Neural progenitor cell (in vitro differentiated cells): Measurements from ENCODE around the gene SLC25A22. TPM values are rescaled to one million over a fixed set of nuclear protein-coding genes. Genes with fewer than 3 reads are reported as not detected.

ENCODE experiments used
- DNase-seq: peaks from one replicate; pipeline ENCODE4 v3.0.0-alpha.2; 2016; ENCODE audit warnings: low spot score
- H2AFZ ChIP-seq: fragments of 200-600 bp; sonication (generic); replicated peaks from 2 replicates; pipeline ENCODE4 v1.6.1; 2016; ENCODE audit warnings: antibody characterized with exemption
- H3F3A ChIP-seq: fragments of 200-600 bp; sonication (generic); 2 replicates; pipeline ENCODE4 v1.6.1; 2016; ENCODE audit warnings: antibody characterized with exemption, low read depth
- H3K27ac ChIP-seq: fragments of 200-600 bp; sonication (generic); 2 replicates; pipeline ENCODE4 v1.5.1; 2016; ENCODE audit warnings: mild to moderate bottlenecking
- H3K27me3 ChIP-seq: fragments of 200-600 bp; sonication (generic); 2 replicates; pipeline ENCODE4 v1.6.1; 2016; ENCODE audit warnings: mild to moderate bottlenecking, moderate library complexity
- H3K36me3 ChIP-seq: fragments of 200-600 bp; sonication (generic); 2 replicates; pipeline ENCODE4 v1.5.1; 2016
- H3K4me1 ChIP-seq: fragments of 200-600 bp; sonication (generic); 2 replicates; pipeline ENCODE4 v1.6.1; 2016; ENCODE audit warnings: mixed run types
- H3K4me2 ChIP-seq: fragments of 200-600 bp; sonication (generic); 2 replicates; pipeline ENCODE4 v1.6.1; 2016
- H3K4me3 ChIP-seq: fragments of 200-600 bp; sonication (generic); 2 replicates; pipeline ENCODE4 v1.5.1; 2016
- H3K79me2 ChIP-seq: fragments of 200-600 bp; sonication (generic); 2 replicates; pipeline ENCODE4 v1.6.1; 2016; ENCODE audit warnings: low read depth
- H3K9ac ChIP-seq: fragments of 200-600 bp; sonication (generic); 2 replicates; pipeline ENCODE4 v1.6.1; 2016
- H3K9me3 ChIP-seq: fragments of 200-600 bp; sonication (generic); 2 replicates; pipeline ENCODE4 v1.5.1; 2016; ENCODE audit warnings: low read depth
- H4K20me1 ChIP-seq: fragments of 200-600 bp; sonication (generic); 2 replicates; pipeline ENCODE4 v1.6.1; 2016; ENCODE audit warnings: low read depth
- H3K27ac Mint-ChIP-seq: 3 replicates; pipeline ENCODE4 v1.8.0; 2021; ENCODE audit warnings: mixed read lengths
- H3K27me3 Mint-ChIP-seq: 2 replicates; pipeline ENCODE4 v1.8.0; 2022; ENCODE audit warnings: low read depth, mild to moderate bottlenecking, inconsistent platforms, moderate library complexity, mixed read lengths; ENCODE audit not compliant: insufficient read depth
- H3K36me3 Mint-ChIP-seq: 3 replicates; pipeline ENCODE4 v1.8.0; 2021; ENCODE audit warnings: mixed read lengths
- H3K4me1 Mint-ChIP-seq: 3 replicates; pipeline ENCODE4 v1.8.0; 2021; ENCODE audit warnings: mixed read lengths
- H3K4me3 Mint-ChIP-seq: 3 replicates; pipeline ENCODE4 v1.8.0; 2021; ENCODE audit warnings: mild to moderate bottlenecking, moderate library complexity, mixed read lengths
- H3K9me3 Mint-ChIP-seq: 3 replicates; pipeline ENCODE4 v1.8.0; 2020; ENCODE audit warnings: mixed read lengths
- EZH2 ChIP-seq: fragments of 200-600 bp; sonication (generic); IDR thresholded peaks from 2 replicates; pipeline ENCODE4 v1.6.1; 2017; ENCODE audit warnings: antibody characterized with exemption, mild to moderate bottlenecking, moderate library complexity
- EZH2phosphoT487 ChIP-seq: fragments of 200-600 bp; sonication (generic); IDR thresholded peaks from 2 replicates; pipeline ENCODE4 v1.6.1; 2017; ENCODE audit warnings: antibody characterized with exemption
- total RNA-seq: library from RNA; depleted of rRNA; stranded (reverse); fragments of >200 nt; gene quantifications from 2 replicates; pipeline ENCODE4 v1.2.3, GENCODE V29; 2015; ENCODE audit warnings: low replicate concordance
- TF ChIP-seq, protein P1 (sequence below): fragments of 200-600 bp; sonication (generic); IDR thresholded peaks from 2 replicates; pipeline ENCODE4 v1.5.1; 2017; ENCODE audit warnings: antibody characterized with exemption, mild to moderate bottlenecking

SLC25A22 gene
- 11.0 and 38.4 TPM in 2 replicates for total RNA-seq

DNA sequence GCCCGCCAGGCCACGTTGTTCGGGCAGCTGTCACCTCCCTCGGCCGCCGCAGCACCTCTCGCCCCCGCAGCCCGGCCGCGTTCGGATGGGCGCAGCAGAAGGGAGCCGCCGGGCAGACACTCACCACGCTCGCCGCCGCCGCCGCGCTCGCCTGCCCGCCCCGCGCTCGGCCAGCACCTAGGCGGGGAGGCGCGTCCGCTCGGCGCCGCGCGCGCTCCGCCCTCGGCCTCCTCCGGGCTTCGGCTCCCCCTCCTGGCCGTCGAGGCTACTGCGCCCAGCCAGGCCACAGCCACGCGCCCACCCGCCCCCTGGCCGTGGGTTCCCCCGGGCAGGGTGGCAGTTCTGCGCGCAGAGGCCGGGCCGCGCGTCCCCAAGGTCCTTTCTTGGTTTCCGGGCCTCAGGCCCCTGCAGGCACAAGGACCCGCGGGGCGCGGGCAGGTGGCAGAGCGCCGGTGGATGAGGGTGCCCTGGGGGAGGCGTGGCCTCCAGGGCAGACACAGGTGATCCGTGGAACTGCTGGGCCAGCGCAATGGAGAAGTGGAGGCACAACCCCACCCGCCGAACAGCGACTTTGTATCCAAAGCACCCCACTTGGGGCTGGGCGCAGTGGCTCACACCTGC, at the start of gene SLC25A22:
SLC25A22 (minus strand) TSS at position 189 of the 621 bp plus-strand sequence. CDS start 3,275 bp downstream, outside the sequence.
- Histone ChIP-seq H3K79me2 (peaks cover 14% of the 10 kb centered on the region), H4K20me1 (peaks cover 31% of the 10 kb centered on the region), H3K4me3 (peak within 1 kb of the TSS; percentile 78), H2AFZ (no peak within 1 kb of the TSS), H3K4me2 (peak within 1 kb of the TSS; percentile 79), H3K27ac (no peak within 1 kb of the TSS), H3K4me1 (peaks cover 13% of the 10 kb centered on the region), H3F3A (peaks cover 9% of the 10 kb centered on the region), H3K9ac (peak within 1 kb of the TSS; percentile 47), H3K27me3 (no peaks in the 10 kb centered on the region), H3K9me3 (no peaks in the 10 kb centered on the region), H3K36me3 (no peaks in the 10 kb centered on the region)
- no peaks in the 10 kb centered on the region for H3K36me3 Mint-ChIP-seq
- no peaks in the 10 kb centered on the region for H3K9me3 Mint-ChIP-seq
- TF ChIP-seq, protein P1, sequence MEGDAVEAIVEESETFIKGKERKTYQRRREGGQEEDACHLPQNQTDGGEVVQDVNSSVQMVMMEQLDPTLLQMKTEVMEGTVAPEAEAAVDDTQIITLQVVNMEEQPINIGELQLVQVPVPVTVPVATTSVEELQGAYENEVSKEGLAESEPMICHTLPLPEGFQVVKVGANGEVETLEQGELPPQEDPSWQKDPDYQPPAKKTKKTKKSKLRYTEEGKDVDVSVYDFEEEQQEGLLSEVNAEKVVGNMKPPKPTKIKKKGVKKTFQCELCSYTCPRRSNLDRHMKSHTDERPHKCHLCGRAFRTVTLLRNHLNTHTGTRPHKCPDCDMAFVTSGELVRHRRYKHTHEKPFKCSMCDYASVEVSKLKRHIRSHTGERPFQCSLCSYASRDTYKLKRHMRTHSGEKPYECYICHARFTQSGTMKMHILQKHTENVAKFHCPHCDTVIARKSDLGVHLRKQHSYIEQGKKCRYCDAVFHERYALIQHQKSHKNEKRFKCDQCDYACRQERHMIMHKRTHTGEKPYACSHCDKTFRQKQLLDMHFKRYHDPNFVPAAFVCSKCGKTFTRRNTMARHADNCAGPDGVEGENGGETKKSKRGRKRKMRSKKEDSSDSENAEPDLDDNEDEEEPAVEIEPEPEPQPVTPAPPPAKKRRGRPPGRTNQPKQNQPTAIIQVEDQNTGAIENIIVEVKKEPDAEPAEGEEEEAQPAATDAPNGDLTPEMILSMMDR, result peak; percentile 75
- TF ChIP-seq EZH2phosphoT487, result no peak
- TF ChIP-seq EZH2, result no peak
- H3K27me3 Mint-ChIP-seq, result peaks cover 4% of the 10 kb centered on the region
- H3K4me3 Mint-ChIP-seq, result peak within 1 kb of the TSS; percentile 93
- peak; percentile 93 for DNase-seq
- H3K27ac Mint-ChIP-seq, result no peak within 1 kb of the TSS
- peaks cover 14% of the 10 kb centered on the region for H3K4me1 Mint-ChIP-seq

DNA sequence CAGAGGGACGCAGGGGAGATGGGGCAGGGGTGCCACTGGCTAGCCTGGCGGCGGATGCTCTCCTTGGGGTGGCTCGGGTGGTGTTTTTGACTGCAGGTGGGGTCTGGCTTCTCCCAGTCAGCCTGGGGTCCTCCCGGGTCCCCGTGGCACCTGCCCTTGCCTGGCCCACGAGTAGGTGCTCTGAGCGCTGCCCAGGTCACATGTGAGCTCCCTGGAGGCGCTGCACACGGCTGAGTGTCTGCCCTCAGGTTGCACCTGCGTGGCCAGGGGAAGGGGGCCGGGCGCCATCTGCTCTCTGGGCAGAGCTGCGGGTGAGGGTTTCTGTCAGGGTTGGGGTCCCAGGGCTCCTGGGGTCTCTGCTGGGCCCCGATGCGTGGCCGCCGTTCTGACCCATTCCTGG, 49.8 kb upstream of the SLC25A22 start:
- H3K36me3 Mint-ChIP-seq, result no peaks in the 10 kb centered on the region
- no peak overlapping the region for H3K4me2 ChIP-seq
- no peak overlapping the region for H2AFZ ChIP-seq
- no peak overlapping the region for H3K4me3 Mint-ChIP-seq
- H3K79me2 ChIP-seq, result peaks cover 9% of the 10 kb centered on the region
- no peaks in the 10 kb centered on the region for H3K9me3 ChIP-seq
- H3K4me1 Mint-ChIP-seq, result peaks cover 32% of the 10 kb centered on the region
- H3K9ac ChIP-seq, result no peak overlapping the region
- H3K27me3 ChIP-seq, result peaks cover 38% of the 10 kb centered on the region
- peaks cover 49% of the 10 kb centered on the region for H3K4me1 ChIP-seq
- TF ChIP-seq, protein P1, result no peak
- no peak for TF ChIP-seq EZH2
- TF ChIP-seq EZH2phosphoT487, result no peak
- H3K9me3 Mint-ChIP-seq, result no peaks in the 10 kb centered on the region
- DNase-seq, result no peak
- H3F3A ChIP-seq, result peaks cover 46% of the 10 kb centered on the region
- no peaks in the 10 kb centered on the region for H3K36me3 ChIP-seq
- peaks cover 43% of the 10 kb centered on the region for H4K20me1 ChIP-seq
- H3K27me3 Mint-ChIP-seq, result peaks cover 11% of the 10 kb centered on the region
- H3K4me3 ChIP-seq, result no peak overlapping the region
- no peak overlapping the region for H3K27ac ChIP-seq
- no peak overlapping the region for H3K27ac Mint-ChIP-seq

DNA sequence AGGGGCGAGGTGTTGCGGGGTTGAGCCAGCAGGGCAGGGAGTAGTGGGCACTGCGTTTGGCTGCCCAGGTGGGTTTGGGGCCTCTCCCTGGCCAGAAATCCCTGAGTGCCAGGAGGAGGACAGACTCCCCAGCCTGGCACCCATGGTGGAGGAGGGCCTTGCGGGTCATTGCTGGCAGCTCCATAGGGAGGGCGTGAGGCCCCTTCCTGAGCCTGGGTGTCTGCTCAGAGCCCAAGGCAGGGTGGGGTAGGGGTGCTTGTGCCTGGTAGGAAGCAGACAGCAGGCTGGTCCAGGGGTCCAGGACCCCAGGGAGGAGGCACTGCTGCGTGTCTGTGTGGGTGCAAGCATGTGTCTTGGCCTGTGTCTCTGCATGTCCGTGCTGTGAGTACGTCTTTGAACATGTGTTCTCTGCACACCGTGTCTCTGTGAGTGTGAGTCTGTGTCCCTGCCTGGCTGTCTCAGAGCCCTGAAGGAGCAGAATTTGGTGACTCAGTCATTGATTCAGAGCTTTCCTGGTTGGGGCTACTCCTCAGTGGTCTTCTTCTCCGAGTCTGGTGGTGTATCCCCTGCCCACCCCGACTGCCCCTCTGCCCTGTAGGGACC, 48.5 kb upstream of the SLC25A22 start:
- H3K9me3 Mint-ChIP-seq, result no peaks in the 10 kb centered on the region
- no peak for DNase-seq
- peak overlapping the region; percentile 22 for H3K4me3 Mint-ChIP-seq
- H3K27ac Mint-ChIP-seq, result peak overlapping the region; percentile 13
- no peaks in the 10 kb centered on the region for H3K9me3 ChIP-seq
- no peaks in the 10 kb centered on the region for H3K36me3 Mint-ChIP-seq
- H2AFZ ChIP-seq, result no peak overlapping the region
- H3K4me1 ChIP-seq, result peaks cover 47% of the 10 kb centered on the region
- peaks cover 11% of the 10 kb centered on the region for H3K27me3 Mint-ChIP-seq
- no peak overlapping the region for H3K4me2 ChIP-seq
- peaks cover 39% of the 10 kb centered on the region for H4K20me1 ChIP-seq
- H3K4me1 Mint-ChIP-seq, result peaks cover 29% of the 10 kb centered on the region
- peaks cover 7% of the 10 kb centered on the region for H3K79me2 ChIP-seq
- no peak overlapping the region for H3K9ac ChIP-seq
- peaks cover 38% of the 10 kb centered on the region for H3K27me3 ChIP-seq
- peaks cover 46% of the 10 kb centered on the region for H3F3A ChIP-seq
- H3K27ac ChIP-seq, result no peak overlapping the region
- TF ChIP-seq EZH2 (no peak), EZH2phosphoT487 (no peak)
- TF ChIP-seq, protein P1, result no peak
- no peak overlapping the region for H3K4me3 ChIP-seq
- H3K36me3 ChIP-seq, result no peaks in the 10 kb centered on the region
